ENCODE data around the gene SLC5A12. TPM values are rescaled to one million over a fixed set of nuclear protein-coding genes. Genes with fewer than 3 reads are reported as not detected.

The SLC5A12 gene
- total and polyA plus RNA-seq, 8 donors = 0.24 TPM; not detected in 7

Other genes starting within 250 kb of the SLC5A12 start
- gene MUC15, start 149.8 kb downstream of the SLC5A12 start, total RNA-seq = 1 to 10 TPM; 2.3 to 7.0 (median 3.6) TPM
- 1 to 10 TPM; 1.5 to 7.8 TPM for gene MUC15, start 149.8 kb downstream of the SLC5A12 start, polyA plus RNA-seq

Measured in pancreas (tissue), 8 donors.